ENCODE results near the gene ARAF. TPM values are rescaled to one million over a fixed set of nuclear protein-coding genes. Genes with fewer than 3 reads are reported as not detected.
"Not testable (repeated sequence)": the region's sequence is repeated elsewhere in the genome, so short reads cannot be mapped to it uniquely, and the experiment has no call there.

The ARAF gene
- total RNA-seq, 1 experiment from 2014 or later = 68.5 TPM

DNA sequence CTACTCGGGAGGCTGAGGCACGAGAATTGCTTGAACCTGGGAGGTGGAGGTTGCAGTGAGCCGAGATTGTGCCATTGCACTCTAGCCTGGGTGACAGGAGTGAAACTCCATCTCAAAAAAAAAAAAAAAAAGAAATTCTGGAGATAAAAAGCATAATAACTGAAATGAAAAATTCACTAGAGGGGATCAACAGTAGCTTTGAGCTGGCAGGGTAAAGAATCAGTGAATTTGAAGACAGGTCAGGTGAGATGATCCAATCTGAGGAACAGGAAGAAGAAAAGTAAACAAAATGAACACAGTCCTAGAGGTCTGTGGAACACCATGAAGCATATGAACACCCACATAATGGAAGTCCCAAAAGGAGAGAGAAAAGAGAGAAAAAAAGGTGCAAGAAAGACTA lies 36.2 kb downstream of the ARAF start:
- no peak for DNase-seq
- Mint-ChIP-seq H3K27me3 (ENCODE audit: insufficient read depth, unreplicated experiment) (peaks cover 9% of the 10 kb centered on the region), H3K36me3 (ENCODE audit: insufficient read depth, unreplicated experiment) (no peaks in the 10 kb centered on the region), H3K4me1 (ENCODE audit: low read depth, unreplicated experiment) (no peaks in the 10 kb centered on the region), H3K9me3 (ENCODE audit: unreplicated experiment) (peaks cover 10% of the 10 kb centered on the region), H3K27ac (ENCODE audit: unreplicated experiment) (no peak overlapping the region), H3K4me3 (ENCODE audit: unreplicated experiment) (no peak overlapping the region)
- no peaks in the 10 kb centered on the region for H3K36me3 ChIP-seq (ENCODE audit: control insufficient read depth, insufficient read depth, low read length)
- CTCF ChIA-PET = no interaction called here
- POLR2A ChIA-PET = no interaction called here
- no peak overlapping the region for H3K4me3 ChIP-seq (ENCODE audit: low read depth, low read length)
- no peaks in the 10 kb centered on the region for H3K27me3 ChIP-seq (replicated peaks; ENCODE audit: control insufficient read depth, insufficient read depth, low read length)
- BruUV-seq (replicated peaks) = no TSS peak
- TF ChIP-seq, protein P1, sequence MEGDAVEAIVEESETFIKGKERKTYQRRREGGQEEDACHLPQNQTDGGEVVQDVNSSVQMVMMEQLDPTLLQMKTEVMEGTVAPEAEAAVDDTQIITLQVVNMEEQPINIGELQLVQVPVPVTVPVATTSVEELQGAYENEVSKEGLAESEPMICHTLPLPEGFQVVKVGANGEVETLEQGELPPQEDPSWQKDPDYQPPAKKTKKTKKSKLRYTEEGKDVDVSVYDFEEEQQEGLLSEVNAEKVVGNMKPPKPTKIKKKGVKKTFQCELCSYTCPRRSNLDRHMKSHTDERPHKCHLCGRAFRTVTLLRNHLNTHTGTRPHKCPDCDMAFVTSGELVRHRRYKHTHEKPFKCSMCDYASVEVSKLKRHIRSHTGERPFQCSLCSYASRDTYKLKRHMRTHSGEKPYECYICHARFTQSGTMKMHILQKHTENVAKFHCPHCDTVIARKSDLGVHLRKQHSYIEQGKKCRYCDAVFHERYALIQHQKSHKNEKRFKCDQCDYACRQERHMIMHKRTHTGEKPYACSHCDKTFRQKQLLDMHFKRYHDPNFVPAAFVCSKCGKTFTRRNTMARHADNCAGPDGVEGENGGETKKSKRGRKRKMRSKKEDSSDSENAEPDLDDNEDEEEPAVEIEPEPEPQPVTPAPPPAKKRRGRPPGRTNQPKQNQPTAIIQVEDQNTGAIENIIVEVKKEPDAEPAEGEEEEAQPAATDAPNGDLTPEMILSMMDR (IDR thresholded peaks at IDR 0.05; ENCODE audit: insufficient read depth in 1 of 2, low read depth in 1 of 2, low read length in 1 of 2, severe bottlenecking in 1 of 2, unreplicated experiment in 1 of 2) = no peak
- no peaks in the 10 kb centered on the region for H3K4me1 ChIP-seq
- intact Hi-C loops (cut with micrococcal nuclease; ENCODE audit: unreplicated experiment) = no loop called here
- no peaks in the 10 kb centered on the region for H3K9me3 ChIP-seq

DNA sequence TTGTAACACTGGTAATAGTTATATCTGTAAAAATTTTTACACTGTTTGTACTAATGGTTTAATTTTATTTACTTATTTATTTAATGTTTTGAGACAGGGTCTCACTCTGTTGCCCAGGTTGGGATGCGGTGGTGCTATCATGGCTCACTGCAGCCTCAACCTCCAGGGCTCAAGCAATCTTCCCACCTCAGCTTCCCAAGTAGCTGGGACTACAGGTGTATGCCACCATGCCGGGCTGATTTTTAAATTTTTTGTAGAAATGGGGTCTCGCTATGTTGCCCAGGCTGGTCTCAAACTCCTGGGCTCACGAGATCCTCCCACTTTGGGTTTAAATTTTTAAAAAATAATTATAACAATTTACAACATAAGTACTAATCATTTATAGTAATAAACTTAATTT lies 42.1 kb downstream of the ARAF start:
- CTCF ChIA-PET; intact Hi-C loops (cut with micrococcal nuclease; ENCODE audit: unreplicated experiment); H3K27ac Mint-ChIP-seq (ENCODE audit: unreplicated experiment): not testable (repeated sequence)

DNA sequence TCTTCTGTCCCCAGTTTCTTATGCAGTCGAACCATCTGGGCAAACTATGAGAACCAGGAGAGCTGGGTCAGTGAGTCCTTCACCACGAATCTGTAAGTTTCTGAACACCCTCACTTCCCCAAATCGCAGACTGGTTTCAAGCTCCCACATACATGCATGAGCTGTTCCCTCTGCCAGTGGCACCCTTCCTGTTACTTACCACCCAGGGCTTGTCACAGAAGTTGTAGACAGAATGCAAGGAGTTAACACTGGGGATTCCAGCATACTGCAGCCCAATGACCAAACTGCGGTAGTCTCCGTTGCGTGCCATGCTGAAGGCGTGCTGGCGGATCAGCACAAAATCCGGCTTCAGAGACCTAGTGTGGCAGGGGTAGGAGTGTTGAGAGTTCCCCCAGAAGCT lies 44.0 kb downstream of the ARAF start:
- intact Hi-C loops (cut with micrococcal nuclease; ENCODE audit: unreplicated experiment) = no loop called here
- H3K36me3 ChIP-seq (ENCODE audit: control insufficient read depth, insufficient read depth, low read length) = no peaks in the 10 kb centered on the region
- H3K27me3 ChIP-seq (replicated peaks; ENCODE audit: control insufficient read depth, insufficient read depth, low read length) = no peaks in the 10 kb centered on the region
- no peak overlapping the region for H3K4me3 ChIP-seq (ENCODE audit: low read depth, low read length)
- TF ChIP-seq, protein P1 (IDR thresholded peaks at IDR 0.05; ENCODE audit: insufficient read depth in 1 of 2, low read depth in 1 of 2, low read length in 1 of 2, severe bottlenecking in 1 of 2, unreplicated experiment in 1 of 2) = no peak
- H3K4me1 ChIP-seq = no peaks in the 10 kb centered on the region
- no peaks in the 10 kb centered on the region for H3K9me3 ChIP-seq
- H3K36me3 Mint-ChIP-seq (ENCODE audit: insufficient read depth, unreplicated experiment) = no peaks in the 10 kb centered on the region
- ChIA-PET POLR2A (interaction anchor here (0.6 kb wide), 1 partner anchor 46 kb away, joined by 3 read pairs; the partner anchor contains the start of gene ELK1), CTCF (no interaction called here)
- H3K4me3 Mint-ChIP-seq (ENCODE audit: unreplicated experiment) = no peak overlapping the region
- BruUV-seq (replicated peaks) = no TSS peak
- H3K27ac Mint-ChIP-seq (ENCODE audit: unreplicated experiment) = no peak overlapping the region
- peaks cover 5% of the 10 kb centered on the region for H3K27me3 Mint-ChIP-seq (ENCODE audit: insufficient read depth, unreplicated experiment)
- no peak for DNase-seq
- H3K9me3 Mint-ChIP-seq (ENCODE audit: unreplicated experiment) = no peaks in the 10 kb centered on the region
- no peaks in the 10 kb centered on the region for H3K4me1 Mint-ChIP-seq (ENCODE audit: low read depth, unreplicated experiment)

More for the DNA sequence above, 42.1 kb downstream of the ARAF start:
- DNase-seq; H3K4me1 ChIP-seq; H3K4me1 Mint-ChIP-seq (ENCODE audit: low read depth, unreplicated experiment); POLR2A ChIA-PET; H3K27me3 Mint-ChIP-seq (ENCODE audit: insufficient read depth, unreplicated experiment); H3K4me3 ChIP-seq (ENCODE audit: low read depth, low read length); BruUV-seq (replicated peaks); H3K9me3 Mint-ChIP-seq (ENCODE audit: unreplicated experiment); H3K4me3 Mint-ChIP-seq (ENCODE audit: unreplicated experiment); H3K36me3 ChIP-seq (ENCODE audit: control insufficient read depth, insufficient read depth, low read length); H3K36me3 Mint-ChIP-seq (ENCODE audit: insufficient read depth, unreplicated experiment); H3K9me3 ChIP-seq; H3K27me3 ChIP-seq (replicated peaks; ENCODE audit: control insufficient read depth, insufficient read depth, low read length): not testable (repeated sequence)

DNA sequence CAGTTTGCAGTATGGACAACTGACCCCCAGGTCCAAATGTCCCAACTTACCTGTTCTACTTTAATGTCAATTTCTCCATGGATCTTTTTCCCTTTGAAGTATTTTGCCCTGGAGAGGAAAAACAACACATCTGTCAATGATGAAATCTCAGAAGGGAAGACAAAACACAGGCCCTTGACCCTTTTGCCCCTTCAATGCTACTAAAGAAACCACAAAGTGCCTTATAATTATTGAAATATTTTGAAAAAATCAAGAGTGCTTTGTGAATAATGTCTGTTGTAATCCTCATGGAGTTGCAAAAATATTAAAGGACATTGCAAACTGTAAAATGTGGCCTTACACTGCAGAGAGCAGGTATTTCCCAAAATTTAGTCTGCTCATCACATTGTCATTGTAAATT lies 46.1 kb downstream of the ARAF start:
- no peaks in the 10 kb centered on the region for H3K27me3 ChIP-seq (replicated peaks; ENCODE audit: control insufficient read depth, insufficient read depth, low read length)
- H3K27ac Mint-ChIP-seq (ENCODE audit: unreplicated experiment) = no peak overlapping the region
- no peaks in the 10 kb centered on the region for H3K9me3 Mint-ChIP-seq (ENCODE audit: unreplicated experiment)
- no peaks in the 10 kb centered on the region for H3K4me1 ChIP-seq
- CTCF ChIA-PET = no interaction called here
- H3K4me3 Mint-ChIP-seq (ENCODE audit: unreplicated experiment) = no peak overlapping the region
- no TSS peak for BruUV-seq (replicated peaks)
- no peaks in the 10 kb centered on the region for H3K36me3 ChIP-seq (ENCODE audit: control insufficient read depth, insufficient read depth, low read length)
- TF ChIP-seq, protein P1 (IDR thresholded peaks at IDR 0.05; ENCODE audit: insufficient read depth in 1 of 2, low read depth in 1 of 2, low read length in 1 of 2, severe bottlenecking in 1 of 2, unreplicated experiment in 1 of 2) = no peak
- H3K4me1 Mint-ChIP-seq (ENCODE audit: low read depth, unreplicated experiment) = no peaks in the 10 kb centered on the region
- intact Hi-C loops (cut with micrococcal nuclease; ENCODE audit: unreplicated experiment) = no loop called here
- POLR2A ChIA-PET = no interaction called here
- no peaks in the 10 kb centered on the region for H3K36me3 Mint-ChIP-seq (ENCODE audit: insufficient read depth, unreplicated experiment)
- no peak overlapping the region for H3K4me3 ChIP-seq (ENCODE audit: low read depth, low read length)
- no peaks in the 10 kb centered on the region for H3K27me3 Mint-ChIP-seq (ENCODE audit: insufficient read depth, unreplicated experiment)
- DNase-seq = no peak
- H3K9me3 ChIP-seq = no peaks in the 10 kb centered on the region
